NOMO-1 treated with dmso at 0.1 percent for 144 hours (cell line): Measurements from ENCODE around the gene RRP7A.
A peak's percentile ranks its signal among the peaks of the same experiment; 100 is the strongest.
"Not testable (repeated sequence)": the region's sequence is repeated elsewhere in the genome, so short reads cannot be mapped to it uniquely, and the experiment has no call there.

ENCODE experiments used
- DNase-seq: peaks from one replicate; lab custom pipeline; 2025; ENCODE audit not compliant: unreplicated experiment; lab: John Stamatoyannopoulos, UW

Gene RRP7A, protein sequence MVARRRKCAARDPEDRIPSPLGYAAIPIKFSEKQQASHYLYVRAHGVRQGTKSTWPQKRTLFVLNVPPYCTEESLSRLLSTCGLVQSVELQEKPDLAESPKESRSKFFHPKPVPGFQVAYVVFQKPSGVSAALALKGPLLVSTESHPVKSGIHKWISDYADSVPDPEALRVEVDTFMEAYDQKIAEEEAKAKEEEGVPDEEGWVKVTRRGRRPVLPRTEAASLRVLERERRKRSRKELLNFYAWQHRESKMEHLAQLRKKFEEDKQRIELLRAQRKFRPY

DNA sequence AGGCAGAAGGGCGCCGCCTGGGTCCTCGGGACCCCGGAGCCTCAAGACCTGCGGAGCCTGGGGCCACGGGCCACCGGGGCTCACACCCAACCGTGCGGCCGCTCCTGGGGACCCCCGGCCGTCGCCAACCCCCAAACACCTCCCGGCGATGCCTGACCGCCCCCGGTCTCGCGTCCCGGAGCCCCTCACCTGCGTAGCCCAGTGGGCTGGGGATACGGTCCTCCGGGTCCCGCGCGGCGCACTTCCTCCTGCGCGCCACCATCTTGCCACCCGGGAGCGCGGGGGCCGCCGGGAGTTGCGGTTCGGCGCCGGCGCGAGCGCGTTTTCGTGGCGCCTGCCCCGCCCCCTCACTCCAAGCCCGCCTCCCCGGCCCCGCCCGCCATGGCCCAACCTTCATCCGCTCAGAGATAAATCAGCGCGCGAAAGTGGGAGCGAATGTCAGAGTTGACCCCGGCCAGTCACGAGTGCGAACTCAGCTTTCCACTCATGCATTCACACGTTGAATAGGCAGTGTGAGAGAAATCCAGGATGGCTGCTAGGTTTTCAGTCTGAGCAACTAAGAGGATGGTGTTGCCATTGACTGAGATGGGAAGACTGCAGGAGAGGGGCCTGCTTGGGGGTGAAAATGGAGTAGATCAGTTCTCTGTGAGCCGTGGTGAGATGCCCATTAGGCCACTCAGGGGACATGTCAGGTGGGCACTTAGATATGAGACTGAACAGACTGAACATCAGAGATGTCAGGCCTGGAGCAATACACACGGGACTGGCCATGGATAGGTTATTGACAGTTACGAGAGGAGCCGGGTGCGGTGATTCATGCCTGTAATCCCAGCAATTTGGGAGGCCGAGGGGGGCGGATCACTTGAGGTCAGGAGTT, at the start of gene RRP7A:
TSS of gene RRP7A (minus strand) at position 272 of the 877 bp plus-strand sequence. CDS start at position 262, 10 bp downstream.
- DNase-seq = peak; percentile 56

- not testable (repeated sequence) for DNase-seq
Observed at GRCh38 chr22:42567950-42568349, 48.4 kb upstream of the RRP7A start.

DNA sequence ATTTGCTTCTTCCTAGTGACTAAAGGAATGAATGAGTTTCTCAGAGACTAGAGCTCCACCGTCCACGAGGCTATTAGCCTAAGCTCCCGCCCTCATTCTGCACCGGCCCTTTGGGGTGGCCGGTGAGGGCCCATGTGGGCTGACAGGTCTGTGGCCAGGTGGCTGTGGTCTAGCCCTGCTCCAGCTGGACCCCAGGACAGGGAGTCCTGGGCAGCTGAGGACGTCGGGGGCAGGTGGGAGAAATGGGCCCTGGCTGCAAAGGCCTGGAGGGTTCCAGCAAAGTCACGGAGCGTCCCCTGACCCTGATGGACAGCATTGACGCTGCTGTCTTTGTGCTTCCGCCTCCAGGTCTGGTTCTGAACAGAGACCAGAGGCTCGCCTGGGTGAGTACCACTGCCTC, 46.4 kb upstream of the RRP7A start:
- DNase-seq = no peak

DNA sequence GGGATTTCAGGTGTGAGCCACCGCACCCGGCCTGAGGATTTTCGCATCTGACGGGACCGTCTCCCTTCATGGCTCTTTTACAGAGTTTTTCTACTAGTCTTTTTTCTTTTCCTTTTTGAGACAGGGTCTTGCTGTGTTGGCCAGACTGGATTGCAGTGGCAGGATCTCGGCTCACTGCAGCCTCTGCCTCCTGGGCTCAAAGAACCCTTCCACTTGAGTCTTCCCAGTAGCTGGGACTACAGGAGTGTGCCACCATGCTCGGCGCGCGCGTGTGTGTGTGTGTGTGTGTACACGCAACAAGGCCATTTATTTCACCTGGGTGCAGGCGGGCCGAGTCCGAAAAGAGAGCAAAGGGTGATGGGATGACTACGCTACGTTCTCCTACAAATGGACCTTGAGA, 45.1 kb upstream of the RRP7A start:
- DNase-seq = no peak

DNA sequence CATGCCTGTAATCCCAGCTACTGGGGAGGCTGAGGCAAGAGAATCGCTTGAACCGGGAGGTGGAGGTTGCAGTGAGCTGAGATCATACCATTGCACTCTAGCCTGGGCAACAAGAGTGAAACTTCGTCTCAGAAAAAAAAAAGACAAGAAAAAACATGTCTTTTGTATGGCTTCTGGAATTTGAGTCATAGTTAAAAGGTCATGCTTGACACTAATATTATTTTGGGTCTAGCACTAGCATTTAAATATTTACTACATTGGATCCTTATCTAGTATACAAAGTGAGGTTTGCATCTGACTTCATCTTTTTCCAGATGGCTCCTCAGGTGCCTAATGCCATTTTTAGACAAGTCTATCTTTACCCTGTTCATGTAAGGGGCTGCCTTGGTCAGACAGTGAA, 44.3 kb upstream of the RRP7A start:
- DNase-seq = not testable (repeated sequence)

GRCh38 chr22:42562684-42563083, 43.1 kb upstream of the RRP7A start:
- DNase-seq = no peak

DNA sequence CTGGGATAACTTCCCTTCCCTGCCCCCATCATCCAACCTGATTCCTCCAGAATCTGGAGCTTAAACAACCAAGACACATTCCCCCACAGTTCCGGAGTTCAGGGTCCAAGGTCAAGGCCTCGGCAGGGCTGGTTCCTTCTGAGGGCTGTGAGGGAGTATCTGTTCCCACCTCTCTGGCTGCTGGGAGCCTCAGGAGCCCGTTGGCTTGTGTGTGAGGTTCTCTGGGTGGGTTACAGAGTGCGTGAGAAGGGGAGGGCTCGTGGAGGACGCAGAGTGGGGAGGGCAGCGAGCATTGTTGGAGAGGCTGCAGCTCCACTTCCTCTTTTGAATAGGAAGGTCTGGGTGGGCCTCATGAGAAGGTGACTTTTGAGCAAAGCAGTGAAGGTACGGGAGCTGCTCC, 42.7 kb upstream of the RRP7A start:
- DNase-seq = peak; percentile 73

DNA sequence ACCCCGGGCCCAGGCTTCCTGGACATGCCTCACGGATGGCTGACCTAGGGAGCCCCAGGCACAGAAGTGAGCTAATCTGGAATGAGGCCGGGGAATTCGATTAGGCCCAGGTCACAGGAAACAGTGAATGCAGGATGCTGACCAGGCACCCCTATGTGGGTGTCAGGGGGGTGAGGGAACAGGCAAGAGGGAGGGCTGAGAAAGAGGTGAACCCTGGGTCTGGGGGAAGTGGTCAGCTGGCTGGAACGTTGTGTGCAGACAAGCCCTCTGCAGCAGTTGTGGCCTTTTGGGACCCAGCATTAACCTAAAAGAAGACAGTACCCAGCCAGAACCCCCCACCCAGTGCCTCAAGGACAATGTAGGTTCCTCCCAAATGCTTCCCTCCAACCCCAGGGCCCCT, 42.3 kb upstream of the RRP7A start:
- no peak for DNase-seq

GRCh38 chr22:42560781-42561180, 41.2 kb upstream of the RRP7A start:
- no peak for DNase-seq

DNA sequence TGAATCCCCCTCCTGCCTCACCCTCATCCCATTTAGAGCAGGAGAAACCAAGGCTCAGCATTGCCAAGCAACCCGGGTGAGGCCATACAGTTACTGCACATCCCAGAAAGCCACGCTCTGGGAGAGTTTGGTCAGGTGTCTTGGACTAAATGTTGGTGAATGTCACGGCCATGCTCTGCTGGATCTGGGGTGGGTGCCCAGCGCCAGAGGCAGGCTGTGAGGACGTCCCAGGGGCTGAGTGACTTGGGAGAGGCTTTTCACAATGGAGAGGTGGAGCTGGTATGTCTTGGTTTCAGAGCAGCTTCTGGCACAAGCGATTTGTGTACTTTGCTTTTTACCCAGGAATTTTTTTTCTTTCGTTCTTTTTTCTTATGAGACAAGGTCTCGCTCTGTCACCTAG, 40.8 kb upstream of the RRP7A start:
- DNase-seq = no peak

DNA sequence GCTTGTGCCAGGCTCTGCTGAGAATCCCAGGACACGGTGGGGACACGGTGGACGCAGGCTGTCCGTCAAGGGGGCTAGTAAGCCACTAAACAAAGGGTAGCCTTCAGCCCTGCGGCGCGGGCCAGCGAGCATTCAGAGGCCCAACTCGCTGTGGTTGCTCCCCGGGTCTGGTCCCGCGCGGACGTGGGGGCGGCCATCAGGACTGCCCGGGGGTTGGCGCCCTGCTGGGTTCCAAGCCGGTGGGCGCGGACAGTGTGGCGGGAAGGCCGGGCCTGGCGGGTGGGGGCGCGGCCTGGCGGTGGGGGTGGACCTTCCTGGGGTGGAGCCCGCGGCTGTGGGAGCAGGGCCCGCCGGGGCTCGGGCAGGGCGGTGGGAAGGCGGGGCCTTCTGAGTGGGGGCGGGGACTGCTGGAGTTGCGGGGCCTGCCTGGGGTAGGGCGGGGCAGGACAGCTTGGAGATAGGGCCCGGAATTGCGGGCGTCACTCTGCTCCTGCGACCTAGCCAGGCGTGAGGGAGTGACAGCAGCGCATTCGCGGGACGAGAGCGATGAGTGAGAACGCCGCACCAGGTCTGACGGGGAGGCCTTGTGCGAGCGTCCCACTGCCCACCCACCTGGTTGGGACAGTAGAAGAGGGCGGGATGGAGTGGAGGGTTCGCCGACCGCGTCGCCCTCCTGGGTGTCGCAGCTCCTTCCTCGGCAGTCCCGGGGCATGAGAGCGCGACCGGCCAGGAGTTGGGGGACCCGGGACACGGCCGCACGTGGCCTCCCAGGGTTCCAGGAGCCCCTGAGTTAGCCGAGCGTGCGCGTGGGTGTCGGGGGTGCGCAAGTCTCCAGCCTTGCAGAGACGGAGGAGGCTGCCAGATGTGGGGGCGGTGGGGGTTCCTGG, 34.1 kb upstream of the RRP7A start, which contains the start of gene SERHL2:
TSS of gene SERHL2 (plus strand) at position 482 of the 887 bp plus-strand sequence. CDS start at position 547, 65 bp downstream.
- peak; percentile 82 for DNase-seq

DNA sequence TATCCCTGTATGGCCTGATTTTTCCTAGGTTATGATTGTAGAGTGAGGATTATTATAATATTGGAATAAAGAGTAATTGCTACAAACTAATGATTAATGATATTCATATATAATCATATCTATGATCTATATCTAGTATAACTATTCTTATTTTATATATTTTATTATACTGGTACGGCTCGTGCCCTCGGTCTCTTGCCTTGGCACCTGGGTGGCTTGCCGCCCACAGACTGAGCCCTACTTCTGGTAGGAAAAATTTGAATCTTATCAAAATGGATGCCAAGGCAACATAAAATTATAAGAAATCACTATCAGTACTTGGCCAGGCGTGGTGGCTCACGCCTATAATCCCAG, 32.7 kb upstream of the RRP7A start:
- DNase-seq = not testable (repeated sequence)

- DNase-seq = no peak
Observed at GRCh38 chr22:42549331-42550060, 29.9 kb upstream of the RRP7A start.

DNA sequence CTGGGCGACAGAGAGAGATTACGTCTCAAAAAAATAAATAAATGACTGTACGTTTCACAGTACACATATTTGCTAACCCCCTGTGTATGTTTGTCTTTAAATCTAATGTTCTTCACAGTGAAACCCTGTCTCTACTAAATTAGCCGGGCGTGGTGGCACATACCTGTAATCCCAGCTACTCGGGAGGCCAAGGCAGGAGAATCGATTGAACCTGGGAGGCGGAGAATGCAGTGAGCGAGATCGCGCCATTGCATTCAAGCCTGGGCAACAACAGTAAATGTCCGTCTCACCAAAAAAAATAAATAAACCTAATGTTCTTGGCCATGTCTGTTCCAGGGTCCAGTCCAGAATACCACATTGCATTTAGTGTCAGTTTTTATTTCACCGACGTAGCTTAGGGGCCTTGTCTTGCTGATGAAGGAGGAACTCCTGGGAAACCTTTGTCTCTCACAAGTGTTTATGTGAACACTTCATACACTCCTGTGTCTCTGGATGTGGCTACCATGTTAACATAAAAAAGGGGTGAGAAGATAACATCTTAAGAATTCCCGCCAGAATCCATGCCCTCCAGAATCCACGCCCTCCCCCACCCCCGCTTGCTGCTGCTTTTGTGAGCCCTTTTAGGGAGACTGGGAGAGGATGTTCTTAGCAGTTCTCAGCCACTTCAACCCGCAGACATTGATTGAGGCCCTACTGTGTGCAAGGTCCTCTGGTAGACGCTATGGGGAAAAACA, 29.2 kb upstream of the RRP7A start:
- DNase-seq = no peak

DNA sequence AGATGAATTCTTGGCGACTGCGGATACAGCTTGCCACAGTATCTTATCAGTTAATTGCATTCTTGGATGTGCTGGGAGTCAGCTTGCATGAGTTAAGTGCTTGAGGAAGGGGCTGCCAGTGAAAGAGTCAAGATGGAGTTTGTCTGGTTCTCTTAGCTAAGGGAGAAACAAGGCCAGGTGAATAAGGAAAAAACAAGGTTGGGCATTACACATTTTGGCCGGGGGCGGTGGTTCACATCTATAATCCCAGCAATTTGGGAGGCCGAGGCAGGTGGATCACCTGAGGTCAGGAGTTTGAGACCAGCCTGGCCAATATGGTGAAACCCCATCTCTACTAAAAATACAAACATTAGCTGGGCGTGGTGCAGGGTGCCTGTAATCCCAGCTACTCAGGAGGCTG, 28.5 kb upstream of the RRP7A start:
- not testable (repeated sequence) for DNase-seq

DNA sequence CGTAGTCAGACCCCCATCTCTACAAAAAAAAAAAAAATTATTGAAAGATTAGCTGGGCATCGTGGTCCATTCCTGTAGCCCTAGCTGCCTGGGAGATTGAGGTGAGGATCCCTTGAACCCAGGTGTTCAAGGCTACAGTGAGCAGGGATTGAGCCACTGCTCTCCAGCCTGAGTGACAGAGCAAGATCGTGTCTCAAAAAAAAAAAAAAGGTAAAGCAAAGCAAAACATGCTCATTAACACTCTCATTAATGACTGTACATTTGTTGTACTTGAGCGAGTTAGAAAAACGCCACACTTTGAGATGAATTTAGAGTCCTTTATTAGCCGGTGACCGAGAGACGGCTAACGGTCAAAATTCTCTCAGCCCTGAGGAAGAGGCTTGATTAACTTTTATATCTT, 28.0 kb upstream of the RRP7A start:
- DNase-seq = no peak

DNA sequence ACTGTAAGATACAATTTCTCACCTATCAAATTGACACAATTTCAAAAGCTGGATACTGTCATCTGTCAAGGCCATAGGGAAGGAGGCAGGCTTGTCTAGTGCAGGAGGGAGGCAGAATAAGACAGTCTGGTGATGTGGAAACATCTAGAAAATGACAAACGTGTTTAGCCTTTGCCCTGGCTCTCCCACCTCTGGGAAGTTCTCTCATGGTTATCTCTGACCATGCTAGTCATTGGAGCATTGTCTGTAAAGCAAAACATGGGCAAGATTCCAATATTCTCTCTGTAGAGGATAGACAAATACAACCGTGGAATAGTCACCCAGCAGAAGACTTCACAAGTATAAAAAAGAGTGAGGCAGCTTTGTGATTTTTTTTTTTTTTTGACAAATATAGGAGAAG, 25.1 kb upstream of the RRP7A start:
- DNase-seq = no peak

DNA sequence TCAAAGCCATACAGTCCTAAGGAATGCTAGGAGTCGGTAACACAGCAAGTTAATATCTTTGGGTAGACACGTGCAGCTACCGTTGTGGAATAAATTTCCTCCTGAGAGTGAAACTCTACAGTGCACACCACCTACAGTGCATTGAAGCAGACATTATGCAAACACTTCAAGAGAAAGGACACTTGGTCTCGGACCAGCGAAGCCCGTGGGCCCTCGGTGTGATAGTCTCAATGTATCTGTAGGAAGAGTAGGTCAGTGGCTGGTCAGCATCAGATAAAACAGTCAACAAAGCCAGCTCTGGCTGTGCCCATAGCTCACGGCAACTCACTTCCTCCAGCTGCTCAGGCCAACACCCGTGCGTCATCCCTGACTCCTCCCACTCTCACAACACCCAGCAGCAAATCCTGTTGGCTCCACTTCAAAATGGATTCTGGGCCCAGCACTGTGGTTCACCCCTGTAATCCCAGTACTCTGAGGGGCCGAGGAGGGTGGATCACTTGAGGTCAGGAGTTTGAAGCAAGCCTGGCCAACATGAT, 19.7 kb upstream of the RRP7A start:
- not testable (repeated sequence) for DNase-seq

DNA sequence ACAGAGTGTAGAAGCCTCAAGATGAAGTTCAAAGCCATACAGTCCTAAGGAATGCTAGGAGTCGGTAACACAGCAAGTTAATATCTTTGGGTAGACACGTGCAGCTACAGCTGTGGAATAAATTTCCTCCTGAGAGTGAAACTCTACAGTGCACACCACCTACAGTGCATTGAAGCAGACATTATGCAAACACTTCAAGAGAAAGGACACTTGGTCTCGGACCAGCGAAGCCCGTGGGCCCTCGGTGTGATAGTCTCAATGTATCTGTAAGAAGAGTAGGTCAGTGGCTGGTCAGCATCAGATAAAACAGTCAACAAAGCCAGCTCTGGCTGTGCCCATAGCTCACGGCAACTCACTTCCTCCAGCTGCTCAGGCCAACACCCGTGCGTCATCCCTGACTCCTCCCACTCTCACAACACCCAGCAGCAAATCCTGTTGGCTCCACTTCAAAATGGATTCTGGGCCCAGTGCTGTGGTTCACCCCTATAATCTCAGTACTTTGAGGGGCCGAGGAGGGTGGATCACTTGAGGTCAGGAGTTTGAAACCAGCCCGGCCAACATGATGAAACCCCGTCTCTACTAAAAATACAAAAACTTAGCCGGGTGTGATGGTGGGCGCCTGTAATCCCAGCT, 17.7 kb upstream of the RRP7A start:
- DNase-seq = not testable (repeated sequence)
